HL-60 (cell line): ENCODE results near the gene EPM2AIP1.

Experiments used
- DNase-seq, 2 experiments: peaks; one replicate each; pipeline ENCODE4 v3.0.0-alpha.2; 2010 to 2020; ENCODE audit warnings: low read depth in 1 of 2, low spot score in 1 of 2
- H3K27ac ChIP-seq: fragments of 250-450 bp; sonication (Bioruptor Pico); replicated peaks from 2 replicates; pipeline ENCODE4 v1.5.1; 2020; ENCODE audit warnings: mild to moderate bottlenecking, moderate library complexity
- H3K27me3 ChIP-seq: fragments of 250-450 bp; sonication (Bioruptor Pico); 2 replicates; pipeline ENCODE4 v1.5.1; 2021; ENCODE audit warnings: mild to moderate bottlenecking, moderate library complexity; ENCODE audit not compliant: insufficient read depth, poor library complexity, severe bottlenecking
- H3K4me3 ChIP-seq: replicated peaks from 2 replicates; pipeline ENCODE4 v1.5.1; 2011; ENCODE audit warnings: mild to moderate bottlenecking, control low read depth, low read length; ENCODE audit not compliant: insufficient read depth
- GABPA ChIP-seq: IDR thresholded peaks from 2 replicates; pipeline ENCODE4 v1.6.1; 2012; ENCODE audit warnings: low read depth
- POLR2AphosphoS5 ChIP-seq: IDR thresholded peaks from 2 replicates; pipeline ENCODE4 v1.6.1; 2012; ENCODE audit warnings: low read depth
- SPI1 ChIP-seq: IDR thresholded peaks from 2 replicates; pipeline ENCODE4 v1.6.1; 2012; ENCODE audit warnings: low read depth, mild to moderate bottlenecking, borderline replicate concordance
- TF ChIP-seq, protein P1 (sequence below): IDR thresholded peaks from 2 replicates; pipeline ENCODE4 v1.6.1; 2012; ENCODE audit warnings: low read depth; ENCODE audit not compliant: insufficient replicate concordance
- TF ChIP-seq, protein P2 (sequence below): IDR thresholded peaks from one replicate; pipeline ENCODE4 v1.5.1; 2011; ENCODE audit warnings: low read length, control low read depth, inconsistent platforms; ENCODE audit not compliant: insufficient read depth

The EPM2AIP1 gene

DNA sequence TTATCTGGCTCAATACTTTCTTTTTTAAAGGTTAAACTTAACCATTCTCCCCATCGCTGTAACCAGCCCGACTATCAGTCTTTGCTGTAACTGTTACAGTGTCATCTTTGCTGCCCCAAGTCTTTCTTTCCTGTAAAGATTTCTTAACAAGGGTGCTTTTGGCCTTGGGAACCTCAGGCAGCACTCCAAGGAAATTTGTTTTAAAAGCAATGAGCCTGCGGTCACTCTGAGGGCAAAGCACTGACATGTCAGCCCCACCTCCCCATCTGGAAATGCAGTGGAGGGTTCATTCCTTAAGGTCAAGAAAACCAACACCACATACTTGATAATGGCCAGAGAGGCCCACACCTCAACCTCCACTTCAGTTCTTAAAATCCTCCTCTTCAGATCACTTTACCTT, 51.3 kb downstream of the EPM2AIP1 start:
- no peak for DNase-seq
- Histone ChIP-seq H3K27me3 (no peaks in the 10 kb centered on the region), H3K27ac (no peak overlapping the region), H3K4me3 (no peak overlapping the region)
- TF ChIP-seq POLR2AphosphoS5: no peak
- no peak for TF ChIP-seq SPI1
- no peak for TF ChIP-seq GABPA
- TF ChIP-seq, protein P1, sequence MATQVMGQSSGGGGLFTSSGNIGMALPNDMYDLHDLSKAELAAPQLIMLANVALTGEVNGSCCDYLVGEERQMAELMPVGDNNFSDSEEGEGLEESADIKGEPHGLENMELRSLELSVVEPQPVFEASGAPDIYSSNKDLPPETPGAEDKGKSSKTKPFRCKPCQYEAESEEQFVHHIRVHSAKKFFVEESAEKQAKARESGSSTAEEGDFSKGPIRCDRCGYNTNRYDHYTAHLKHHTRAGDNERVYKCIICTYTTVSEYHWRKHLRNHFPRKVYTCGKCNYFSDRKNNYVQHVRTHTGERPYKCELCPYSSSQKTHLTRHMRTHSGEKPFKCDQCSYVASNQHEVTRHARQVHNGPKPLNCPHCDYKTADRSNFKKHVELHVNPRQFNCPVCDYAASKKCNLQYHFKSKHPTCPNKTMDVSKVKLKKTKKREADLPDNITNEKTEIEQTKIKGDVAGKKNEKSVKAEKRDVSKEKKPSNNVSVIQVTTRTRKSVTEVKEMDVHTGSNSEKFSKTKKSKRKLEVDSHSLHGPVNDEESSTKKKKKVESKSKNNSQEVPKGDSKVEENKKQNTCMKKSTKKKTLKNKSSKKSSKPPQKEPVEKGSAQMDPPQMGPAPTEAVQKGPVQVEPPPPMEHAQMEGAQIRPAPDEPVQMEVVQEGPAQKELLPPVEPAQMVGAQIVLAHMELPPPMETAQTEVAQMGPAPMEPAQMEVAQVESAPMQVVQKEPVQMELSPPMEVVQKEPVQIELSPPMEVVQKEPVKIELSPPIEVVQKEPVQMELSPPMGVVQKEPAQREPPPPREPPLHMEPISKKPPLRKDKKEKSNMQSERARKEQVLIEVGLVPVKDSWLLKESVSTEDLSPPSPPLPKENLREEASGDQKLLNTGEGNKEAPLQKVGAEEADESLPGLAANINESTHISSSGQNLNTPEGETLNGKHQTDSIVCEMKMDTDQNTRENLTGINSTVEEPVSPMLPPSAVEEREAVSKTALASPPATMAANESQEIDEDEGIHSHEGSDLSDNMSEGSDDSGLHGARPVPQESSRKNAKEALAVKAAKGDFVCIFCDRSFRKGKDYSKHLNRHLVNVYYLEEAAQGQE: no peak
- TF ChIP-seq, protein P2, sequence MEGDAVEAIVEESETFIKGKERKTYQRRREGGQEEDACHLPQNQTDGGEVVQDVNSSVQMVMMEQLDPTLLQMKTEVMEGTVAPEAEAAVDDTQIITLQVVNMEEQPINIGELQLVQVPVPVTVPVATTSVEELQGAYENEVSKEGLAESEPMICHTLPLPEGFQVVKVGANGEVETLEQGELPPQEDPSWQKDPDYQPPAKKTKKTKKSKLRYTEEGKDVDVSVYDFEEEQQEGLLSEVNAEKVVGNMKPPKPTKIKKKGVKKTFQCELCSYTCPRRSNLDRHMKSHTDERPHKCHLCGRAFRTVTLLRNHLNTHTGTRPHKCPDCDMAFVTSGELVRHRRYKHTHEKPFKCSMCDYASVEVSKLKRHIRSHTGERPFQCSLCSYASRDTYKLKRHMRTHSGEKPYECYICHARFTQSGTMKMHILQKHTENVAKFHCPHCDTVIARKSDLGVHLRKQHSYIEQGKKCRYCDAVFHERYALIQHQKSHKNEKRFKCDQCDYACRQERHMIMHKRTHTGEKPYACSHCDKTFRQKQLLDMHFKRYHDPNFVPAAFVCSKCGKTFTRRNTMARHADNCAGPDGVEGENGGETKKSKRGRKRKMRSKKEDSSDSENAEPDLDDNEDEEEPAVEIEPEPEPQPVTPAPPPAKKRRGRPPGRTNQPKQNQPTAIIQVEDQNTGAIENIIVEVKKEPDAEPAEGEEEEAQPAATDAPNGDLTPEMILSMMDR: no peak

DNA sequence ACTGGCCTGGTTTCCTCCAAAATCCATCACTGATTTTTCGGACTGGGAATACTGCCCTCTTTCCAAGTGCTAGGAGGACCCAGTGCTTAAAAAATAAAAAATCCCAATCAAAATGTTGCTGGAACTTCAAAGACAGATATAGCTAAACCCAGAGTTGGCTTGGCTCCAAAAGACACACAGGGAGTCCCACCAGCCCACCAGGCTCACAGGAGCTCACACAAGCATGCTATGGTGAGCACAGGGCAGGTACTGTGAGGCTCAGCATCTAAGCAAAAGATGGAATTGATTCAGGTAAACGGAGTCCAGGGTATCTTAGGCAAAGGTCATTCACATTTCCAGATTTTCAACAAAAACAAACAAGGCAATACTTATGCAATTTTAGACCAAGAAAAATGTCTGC, 51.8 kb downstream of the EPM2AIP1 start:
- no peak for DNase-seq
- Histone ChIP-seq H3K27me3 (no peaks in the 10 kb centered on the region), H3K27ac (no peak overlapping the region), H3K4me3 (no peak overlapping the region)
- TF ChIP-seq SPI1 (no peak), GABPA (no peak)
- TF ChIP-seq, protein P1: no peak

DNA sequence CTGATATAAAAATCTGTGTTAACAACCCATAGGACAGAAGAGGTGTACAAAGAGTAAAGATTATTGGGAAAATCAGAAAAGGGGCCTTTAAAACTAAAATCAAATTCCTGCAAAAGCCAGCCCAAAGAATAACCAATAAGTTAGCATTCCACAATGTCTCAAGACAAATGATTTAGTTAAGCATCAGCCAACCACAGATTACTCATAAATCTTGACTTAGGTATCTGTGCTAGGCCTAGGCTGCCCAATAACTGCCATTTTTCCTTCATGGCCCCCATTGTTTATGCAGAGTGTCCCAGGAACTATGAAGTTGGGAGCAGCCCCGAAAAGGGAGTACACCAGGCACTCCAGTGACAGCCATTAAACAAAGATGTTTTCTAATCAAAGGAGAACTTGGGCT, 55.4 kb downstream of the EPM2AIP1 start:
- TF ChIP-seq POLR2AphosphoS5: no peak
- TF ChIP-seq, protein P2: no peak
- TF ChIP-seq SPI1: no peak
- TF ChIP-seq, protein P1: no peak
- TF ChIP-seq GABPA: no peak
- no peak for DNase-seq

More for the DNA sequence above, 55.4 kb downstream of the EPM2AIP1 start:
- no peak overlapping the region for H3K4me3 ChIP-seq
- H3K27me3 ChIP-seq: no peaks in the 10 kb centered on the region
- H3K27ac ChIP-seq: no peak overlapping the region
